HK-2 (cell line): ENCODE measurements around the gene DNAJB8.

Experiments used
- DNase-seq: peaks from one replicate; pipeline ENCODE4 v3.0.0-alpha.2; 2018; ENCODE audit not compliant: unreplicated experiment

The DNAJB8 gene

DNA sequence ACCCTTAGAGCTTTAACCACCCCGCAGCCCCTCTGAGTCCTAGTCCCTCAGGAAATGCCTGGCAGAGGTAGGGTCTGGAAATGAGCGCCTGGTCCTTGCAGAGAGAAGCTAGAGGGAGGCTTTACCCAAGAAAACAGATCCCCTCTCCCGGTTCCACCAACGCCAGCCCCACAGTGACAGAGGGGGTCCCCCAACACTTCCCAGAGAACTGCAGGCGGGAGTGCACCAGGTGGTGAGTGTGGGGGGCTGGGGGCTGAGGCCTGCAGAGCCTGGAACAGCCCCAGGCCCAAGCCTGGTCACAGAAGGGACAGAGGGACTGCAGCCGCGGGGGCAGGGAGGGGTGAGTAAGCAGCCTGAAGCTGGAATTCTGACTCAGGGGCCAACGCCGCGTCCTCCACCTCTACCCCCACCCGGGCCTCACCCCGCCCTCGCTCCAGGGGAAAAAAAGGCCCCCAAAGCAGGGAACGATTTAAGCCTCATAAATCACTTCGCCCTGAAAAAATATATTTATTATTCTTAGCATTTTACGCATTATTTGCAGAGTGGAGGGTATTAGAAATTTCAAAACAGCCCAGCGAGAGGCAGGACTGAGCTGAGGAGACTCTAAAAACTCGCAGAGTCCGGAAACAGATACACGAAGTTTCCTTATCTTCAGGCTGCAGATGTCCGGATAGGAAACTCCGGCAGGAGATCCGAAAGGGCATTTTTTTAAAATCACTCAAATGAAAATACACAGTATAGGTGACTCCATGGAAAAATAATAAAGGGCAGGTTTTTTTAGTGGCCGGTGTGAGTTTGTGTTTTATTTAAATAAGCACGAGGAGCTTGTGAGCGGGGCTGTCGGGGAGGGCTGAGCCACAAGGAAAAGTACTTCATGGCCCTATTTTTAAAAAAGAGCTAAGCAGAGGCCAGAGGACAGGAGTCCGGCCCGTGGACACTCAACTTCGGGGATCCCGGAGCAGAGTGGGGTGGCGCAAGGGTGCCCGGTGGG, 16.3 kb upstream of the DNAJB8 start:
- DNase-seq, result peak; percentile 60

DNA sequence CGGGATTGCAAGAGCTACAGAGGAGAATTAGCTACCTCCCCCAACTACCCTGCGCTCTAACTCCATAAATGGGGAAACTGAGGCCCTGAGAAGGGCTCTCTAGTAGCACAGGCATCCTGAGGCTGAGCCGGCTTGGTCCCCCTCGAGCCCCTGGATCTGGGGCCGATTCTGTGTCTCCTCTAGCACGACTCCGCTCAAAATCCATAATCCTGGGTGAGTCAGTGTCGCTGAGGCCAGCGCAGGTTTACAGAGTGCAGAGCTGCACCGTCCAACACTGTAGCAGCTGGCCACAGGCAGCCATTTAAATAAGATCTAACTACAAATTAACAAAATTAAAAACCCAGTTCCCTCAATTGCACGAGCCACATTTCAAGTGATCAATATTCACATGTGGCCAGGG, 15.5 kb upstream of the DNAJB8 start:
- no peak for DNase-seq

DNA sequence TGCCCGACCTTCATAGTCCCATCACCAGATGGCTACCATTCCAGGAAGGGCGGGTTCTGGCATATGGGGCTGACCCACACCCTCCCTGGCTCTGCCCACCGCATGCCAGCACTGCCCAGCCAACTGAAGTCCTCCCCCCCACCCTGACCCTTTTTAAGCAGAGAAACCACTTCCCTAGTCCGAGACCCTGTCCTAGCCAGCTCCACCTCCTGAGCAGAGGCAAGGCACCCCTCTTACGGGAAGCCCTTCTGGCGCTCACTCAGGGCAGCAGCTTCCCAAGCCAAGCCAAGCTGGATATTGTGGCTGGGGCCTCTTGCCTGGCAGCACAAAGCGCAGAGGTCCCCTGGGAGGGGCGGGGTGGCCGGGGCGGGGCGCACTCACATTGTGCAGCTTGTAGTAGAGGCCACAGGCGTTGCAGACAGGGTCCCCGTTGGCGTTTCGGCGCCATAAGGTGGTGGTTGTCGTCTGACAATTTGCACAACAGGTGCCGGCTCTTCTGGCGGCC, 14.8 kb upstream of the DNAJB8 start:
- no peak for DNase-seq

DNA sequence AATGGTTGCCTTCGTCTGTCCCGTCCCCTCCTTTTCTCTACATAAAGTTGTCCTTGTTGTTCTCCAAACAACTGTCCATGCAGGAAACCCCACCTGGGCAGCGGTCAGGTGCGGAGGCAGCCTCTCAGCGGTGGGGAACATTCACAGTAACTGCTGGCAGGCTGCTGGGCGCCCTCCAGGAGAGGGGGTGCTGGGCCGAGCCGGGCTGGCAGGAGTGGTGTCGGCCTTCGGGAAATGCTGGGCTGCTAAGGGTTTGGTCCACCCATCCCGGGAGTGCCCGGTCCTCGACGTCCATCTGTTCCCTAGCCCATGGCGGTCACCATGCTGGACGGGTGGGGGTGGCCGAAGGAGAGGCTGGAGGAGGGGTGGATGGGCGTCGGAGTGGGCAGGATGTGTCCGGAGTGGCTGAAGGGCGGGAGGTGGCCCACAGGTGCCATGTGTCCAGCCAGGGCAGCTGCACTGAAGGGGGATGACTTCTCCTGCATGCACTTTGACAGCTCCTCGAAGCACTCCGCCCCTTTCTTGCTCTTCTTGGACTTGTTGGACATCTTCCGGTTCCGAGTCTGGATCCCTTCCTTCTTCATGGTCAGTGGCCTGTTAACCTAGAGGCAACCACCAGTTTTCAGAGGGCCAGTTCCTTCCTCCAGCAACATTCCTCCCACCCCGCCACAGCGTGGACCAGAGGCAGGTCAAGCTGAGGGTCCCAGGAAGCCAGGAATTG, 14.2 kb upstream of the DNAJB8 start:
- no peak for DNase-seq

DNA sequence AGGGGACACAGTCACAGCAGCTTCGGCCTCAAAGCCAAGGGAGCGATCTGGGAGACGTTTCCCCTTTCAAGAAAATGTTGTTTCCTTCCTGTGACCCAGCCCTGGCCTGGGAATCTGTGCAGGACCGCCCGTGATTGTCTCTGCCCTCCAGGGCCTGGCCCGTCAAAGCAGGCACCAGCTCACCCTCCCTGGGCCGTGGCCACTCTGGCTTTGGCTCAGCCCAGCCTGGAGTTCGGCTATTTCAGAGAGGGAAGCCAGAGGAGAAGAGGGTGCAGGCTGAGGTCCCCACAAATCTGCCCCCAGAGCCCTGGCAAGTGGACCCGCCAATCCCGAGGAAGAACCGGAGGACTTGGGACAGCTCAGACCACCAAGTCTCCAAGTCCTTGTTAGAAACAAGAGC, 13.6 kb upstream of the DNAJB8 start:
- no peak for DNase-seq

DNA sequence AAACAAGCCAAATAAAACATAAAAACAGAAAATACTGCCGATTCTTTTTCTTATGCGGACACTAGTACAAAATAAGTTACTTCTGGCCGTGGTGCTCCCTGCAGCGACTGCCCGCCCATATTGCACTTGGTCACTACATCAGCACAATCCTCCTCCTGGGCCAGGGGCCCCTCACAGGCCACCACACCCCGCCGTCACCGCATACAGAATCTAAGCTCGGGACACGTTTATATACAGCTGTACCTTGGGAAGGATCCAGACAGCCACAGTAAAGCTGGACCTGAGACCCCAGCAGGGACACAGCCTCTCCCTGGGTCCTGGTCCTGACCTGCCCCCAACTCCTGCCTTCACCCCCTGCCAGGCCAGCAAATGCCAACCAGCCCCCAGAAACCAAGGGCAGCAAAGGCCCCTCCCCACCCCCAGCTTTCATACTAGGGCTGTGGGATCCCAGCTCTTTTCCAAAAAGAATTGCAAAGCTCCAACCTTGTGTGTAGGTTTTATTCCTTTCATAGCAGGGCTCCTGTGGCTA, 12.9 kb upstream of the DNAJB8 start:
- DNase-seq, result no peak

DNA sequence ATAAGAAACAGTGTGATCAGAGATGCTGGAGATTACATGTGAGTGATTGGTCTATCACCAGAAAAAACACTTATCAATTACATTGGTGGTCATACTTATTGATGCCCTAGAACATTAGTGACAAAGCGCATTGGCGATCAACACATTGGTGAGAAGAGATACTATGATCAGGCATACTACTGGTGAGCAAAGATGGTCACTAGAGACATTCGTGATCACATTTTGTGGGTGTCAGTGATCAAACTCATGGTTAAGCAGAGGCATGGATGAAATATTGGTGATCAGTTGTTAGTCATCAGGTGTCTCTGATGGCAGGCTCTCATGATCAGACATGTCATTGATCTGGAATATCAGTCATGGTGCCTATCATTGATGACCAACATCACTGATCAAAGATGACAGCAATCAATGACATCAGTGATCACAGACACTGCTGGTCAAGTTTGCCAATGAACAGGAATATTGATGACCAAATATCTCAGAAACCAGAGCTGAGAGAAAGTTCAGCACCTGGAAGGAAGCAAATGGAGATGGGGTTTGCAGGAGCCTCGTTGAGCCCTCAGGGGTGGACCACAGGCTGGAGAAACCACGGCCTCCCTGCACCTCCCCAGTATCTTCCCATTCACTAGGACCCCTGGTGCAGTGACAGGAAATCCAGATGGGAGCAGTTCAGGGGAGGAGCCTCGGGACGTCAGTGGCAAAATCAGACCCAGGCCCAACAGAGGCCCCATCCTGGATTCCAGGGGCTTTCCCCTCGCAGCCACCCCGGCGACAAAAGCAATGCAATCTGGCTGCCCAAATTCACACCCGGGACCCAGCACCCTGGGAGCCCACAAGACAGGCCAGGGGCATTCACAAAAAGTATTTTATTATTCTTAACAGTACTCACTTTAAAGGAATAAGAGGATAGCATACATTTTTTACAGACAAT, 12.2 kb upstream of the DNAJB8 start:
- no peak for DNase-seq

DNA sequence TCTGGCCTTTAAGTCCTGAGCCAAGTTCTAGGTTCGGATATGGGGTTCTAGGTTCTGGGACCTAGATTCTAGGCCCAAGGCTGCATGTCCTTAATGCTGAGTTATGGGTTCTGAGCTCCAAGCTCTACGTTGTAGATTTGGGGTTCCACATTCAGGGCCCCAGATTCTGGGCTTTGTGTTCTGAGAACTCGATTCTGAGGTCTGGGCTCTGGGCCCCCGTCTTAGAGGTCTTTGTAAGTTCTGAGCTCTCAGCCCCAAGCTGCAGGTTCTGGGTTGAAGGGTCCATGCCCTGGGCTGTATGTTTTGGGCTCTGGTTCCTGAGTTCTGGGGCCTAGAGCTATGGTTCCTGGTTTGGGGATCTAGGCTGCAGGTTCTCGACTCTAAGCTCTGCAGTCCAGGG, 10.0 kb upstream of the DNAJB8 start:
- no peak for DNase-seq

DNA sequence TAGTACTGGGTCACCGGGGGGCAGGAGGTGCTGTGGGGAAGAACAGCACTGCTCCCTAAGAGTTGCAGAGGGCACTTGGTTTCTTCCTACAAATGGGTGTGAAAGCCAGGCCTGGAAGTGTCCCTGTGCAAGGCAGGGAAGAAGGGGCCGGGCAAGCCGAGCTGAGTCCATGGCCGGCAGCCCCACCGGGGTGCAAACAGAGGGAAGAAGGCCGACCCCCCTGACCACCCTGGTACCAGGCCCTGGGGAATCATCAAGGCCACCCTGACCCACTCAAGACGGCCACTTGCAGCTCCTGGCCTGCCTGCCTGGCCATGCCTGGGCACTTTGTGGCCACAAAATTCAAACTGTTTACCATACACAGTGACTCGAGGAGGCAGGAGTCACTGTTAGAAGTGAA, 8.7 kb upstream of the DNAJB8 start:
- DNase-seq, result no peak

DNA sequence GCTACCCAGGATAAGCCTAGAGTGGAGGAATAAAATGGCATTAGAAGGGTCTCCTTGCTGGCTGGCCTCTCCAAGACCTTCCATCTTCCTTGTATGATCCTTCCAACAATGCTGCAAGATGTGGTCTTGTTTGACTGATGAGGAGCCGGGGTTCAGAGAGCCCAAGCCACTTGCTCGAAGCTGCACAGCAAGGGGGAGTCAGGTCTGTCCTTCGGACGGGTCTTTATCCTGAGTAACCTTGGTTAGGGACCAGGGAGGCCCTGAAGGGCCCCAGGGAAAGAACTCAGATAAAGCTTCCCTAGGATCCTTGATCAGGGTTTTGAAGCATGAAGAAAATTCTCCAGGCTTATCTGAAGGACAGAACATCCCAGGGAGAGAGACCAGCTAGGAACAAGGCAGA, 7.0 kb upstream of the DNAJB8 start:
- no peak for DNase-seq

DNA sequence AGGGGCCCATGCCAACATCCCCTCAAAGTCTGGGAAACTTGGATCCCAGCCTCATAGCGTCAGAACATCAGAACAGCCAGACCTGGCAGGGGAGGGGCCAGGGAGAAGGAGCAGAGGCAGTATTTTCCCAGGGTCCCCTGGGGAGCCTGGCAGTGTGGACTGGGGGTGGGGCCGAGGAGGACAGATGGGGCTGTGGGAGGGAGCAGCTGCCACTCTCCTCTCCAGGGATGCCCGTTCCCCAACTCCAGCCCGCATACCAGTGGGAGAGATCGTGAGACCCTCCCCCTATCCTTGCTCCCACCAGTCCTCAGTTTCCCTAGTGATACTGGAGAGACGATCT, 6.5 kb upstream of the DNAJB8 start:
- no peak for DNase-seq

DNA sequence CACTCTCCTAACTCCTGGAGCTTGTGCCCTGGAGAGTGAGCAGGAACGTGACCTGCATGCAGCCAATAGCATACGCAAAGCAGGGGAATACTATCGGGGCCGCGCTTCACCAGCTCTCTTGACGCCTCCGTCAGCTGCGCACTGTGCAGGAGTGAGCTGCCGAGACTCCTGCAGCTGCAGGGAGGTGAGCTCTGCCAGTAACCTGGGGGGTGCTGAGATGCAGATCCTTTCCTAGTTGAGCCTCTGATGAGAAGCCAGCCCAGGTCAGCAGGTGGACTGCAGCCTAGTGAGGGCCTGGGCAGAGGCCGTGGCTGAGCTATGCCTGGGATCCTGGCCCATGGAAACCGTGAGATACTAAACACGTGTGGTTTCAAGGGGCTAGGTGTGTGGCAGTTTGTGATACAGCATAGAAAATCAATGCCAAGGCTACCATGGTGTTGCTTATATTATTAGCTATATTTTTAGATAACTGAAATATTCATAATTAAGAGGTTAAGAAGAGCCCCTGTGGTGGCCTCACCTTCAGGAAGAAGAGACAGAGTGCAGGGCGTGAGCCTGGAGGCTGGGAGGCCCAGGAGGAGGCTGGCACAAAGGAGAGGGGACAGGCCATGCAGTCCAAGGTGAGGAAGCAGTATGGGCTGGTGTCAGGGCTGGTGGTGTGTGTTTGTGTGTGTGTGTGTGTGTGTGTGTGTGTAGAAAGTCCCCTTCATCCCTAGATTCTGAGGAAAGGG, 5.9 kb upstream of the DNAJB8 start:
- no peak for DNase-seq

DNA sequence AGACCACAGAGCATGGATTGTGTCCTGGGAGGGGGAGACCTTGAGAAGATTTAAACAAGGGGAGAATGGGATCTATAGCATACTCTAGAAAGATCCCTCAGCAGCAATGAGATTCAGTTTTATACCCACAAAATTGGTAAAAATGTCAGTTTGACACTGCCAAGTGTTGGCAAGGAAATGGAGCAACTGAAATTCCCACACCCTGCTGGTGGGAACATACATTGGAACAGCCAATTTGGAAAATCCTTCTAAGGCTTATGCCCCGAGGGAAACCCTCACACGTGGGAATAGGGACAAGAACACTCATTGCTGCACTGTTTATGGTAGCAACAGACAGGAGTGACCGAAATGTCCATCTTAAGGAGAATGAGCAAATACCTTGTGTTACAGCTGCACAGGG, 5.0 kb upstream of the DNAJB8 start:
- no peak for DNase-seq

DNA sequence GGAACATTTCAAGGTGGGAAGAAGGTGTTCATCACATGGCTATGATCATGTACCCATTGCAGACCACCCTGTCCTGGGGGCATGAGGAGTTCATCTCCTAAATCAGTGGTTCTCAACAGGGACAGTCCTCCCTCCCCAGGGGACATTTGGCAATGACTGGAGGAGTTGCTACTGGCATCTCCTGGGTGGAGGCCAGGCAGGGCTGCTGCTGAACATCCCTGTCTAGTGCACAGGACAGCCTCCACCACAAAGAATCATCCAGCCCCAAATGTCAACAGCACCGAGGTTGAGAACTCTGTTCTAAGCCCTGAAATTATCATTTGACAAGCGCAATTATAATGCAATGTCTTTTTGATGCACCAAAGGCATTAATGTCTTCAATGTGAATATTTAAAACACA, 4.4 kb upstream of the DNAJB8 start:
- DNase-seq, result no peak

DNA sequence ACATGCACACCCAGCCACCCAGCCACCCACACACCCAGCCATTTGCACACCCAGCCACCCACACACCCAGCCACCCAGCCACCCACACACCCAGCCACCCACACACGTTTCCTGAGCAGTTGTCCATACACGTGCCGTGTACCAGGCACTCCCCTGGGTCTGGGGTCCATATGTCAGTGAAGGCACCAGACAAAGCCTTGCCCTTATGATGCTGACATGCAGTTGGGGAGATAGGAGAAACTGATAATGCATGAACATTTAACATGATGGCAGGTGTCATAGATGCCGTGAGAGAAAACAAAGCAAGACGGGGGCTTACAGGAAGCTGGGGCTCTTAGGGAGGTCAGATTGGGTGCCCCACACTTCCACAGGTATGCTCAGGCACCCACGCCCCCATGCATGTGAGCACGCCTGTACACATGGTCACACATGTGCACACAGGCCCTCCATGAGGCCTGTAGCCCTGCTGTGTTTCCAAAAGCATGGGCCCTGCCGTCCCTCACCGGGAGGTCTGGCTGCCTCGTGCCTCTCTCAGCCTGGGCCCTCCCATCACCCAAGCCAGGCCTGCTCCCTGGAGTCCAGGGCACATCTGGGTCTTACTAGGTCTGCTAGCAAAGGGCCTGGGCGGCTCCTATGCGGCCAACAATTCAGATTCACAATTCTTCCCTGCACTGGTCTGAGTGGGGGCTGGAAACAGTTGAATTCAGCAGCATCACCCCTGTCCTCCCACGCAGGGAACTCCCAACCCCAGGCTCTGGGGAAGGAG, 3.6 kb upstream of the DNAJB8 start:
- DNase-seq, result no peak

DNA sequence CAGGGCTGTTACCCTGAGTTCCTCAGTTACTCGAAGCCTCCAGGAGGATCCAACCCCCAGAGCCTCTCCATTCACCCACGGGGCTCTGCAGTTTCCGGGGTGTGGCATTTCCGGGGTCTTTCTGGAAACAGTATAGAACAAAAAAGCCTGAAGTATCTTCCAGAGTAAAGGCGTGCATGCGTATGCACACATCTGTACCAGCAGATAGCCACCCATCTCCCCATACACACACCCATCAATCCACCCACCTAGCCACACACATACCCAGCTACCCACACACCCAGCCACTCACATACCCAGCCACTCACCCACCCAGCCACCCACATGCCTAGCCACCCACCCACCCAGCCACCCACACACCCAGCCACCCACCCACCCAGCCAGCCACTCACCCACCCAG, 2.9 kb upstream of the DNAJB8 start:
- no peak for DNase-seq

DNA sequence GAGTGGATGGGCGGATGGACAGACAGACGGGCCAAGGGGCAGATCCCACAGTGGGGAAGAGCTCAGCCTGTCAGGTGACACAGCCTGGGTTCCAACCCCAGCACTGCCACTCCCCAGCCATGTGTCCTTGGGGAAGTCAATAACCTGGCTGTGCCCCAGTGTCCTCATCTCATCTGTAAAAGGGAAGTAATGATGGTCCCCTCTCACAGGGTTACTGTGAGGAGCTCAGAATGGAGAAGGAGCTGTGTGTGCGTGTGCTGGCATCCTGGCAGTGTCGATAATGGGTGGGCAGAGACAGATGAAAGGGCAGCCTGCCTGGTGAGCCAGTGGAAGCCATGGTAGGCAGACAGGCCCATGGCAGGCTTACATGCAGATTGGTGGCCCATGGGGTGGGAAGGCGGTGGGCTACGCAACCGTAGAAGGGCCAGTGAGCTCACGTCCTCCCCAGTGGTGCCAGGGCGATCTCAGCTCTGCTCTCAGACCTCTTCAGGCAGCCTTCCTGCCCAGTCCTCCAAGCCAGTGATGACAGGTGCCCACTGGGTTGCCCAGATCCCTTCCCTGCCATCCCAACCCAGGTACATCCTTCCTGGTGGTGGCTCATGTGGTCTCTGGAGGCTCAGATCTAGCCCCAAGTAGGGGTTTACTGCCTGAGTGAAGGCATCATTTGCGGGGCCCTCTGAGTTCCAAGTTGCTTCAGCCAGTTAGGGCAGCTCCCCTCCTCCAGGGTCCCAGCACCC, 2.3 kb upstream of the DNAJB8 start:
- DNase-seq, result no peak

DNA sequence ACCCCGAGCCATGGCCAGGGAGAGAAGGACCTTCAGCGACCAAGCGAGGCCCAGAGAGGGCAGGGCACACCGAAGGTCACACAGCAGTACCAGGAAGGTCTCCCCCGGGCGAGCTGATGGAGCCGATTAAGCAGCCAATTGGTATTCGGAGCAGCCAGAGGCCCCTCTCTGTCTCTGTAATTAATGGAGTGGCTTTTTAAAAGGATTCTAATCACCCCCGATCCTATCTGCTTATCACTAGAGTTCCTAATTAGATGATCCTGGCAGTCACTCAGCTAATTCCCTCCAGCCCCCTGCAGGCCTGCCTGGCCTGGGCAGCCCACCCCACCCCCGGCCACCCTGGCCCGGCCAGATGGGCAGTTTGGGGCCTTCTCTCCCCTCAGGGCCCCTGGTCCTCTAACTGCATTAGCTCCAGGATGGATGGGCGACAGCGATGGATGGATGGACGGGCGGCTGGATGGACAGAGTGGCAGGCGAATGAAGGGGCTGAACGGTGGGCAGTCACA, 1.6 kb upstream of the DNAJB8 start:
- no peak for DNase-seq

DNA sequence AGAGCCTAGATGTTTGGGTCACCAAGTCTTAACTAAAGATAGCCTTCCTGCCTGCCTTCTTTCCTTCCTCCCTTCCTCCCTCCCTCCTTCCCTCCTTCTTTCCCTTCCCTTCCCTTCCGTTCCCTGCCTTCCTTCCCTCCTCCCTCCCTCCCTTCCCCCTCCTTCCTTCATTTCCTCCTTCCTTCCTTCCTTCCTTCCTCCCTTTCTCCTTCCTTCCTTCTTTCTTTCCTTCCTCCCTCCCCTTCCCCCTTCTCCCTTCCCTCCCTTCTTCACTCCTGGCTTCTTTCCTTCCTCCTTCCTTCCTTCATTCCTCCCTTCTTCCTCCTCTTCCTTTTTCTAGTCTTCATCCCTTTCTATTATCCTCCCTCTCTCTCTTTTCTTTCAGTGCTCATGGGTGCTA, 2.0 kb downstream of the DNAJB8 start:
- no peak for DNase-seq
